ENCODE results near the gene ANKRD44.
A peak's percentile ranks its signal among the peaks of the same experiment; 100 is the strongest.

The ANKRD44 gene

GRCh38 chr2:196987649-196988364 is 322.8 kb downstream of the ANKRD44 start:
- no peak for DNase-seq (ENCODE audit: low spot score)
- H3K27ac ChIP-seq (ENCODE audit: poor library complexity, severe bottlenecking): peak overlapping the region; percentile 74
- no peaks in the 10 kb centered on the region for H3K36me3 ChIP-seq (ENCODE audit: low read depth)
- no peak overlapping the region for H3K4me3 ChIP-seq (ENCODE audit: severe bottlenecking)
- no peaks in the 10 kb centered on the region for H3K27me3 ChIP-seq (ENCODE audit: insufficient read depth, poor library complexity, severe bottlenecking)
- peak; percentile 100 for ATAC-seq (ENCODE audit: low read depth)
- H3K4me1 ChIP-seq (ENCODE audit: insufficient read depth, poor library complexity, severe bottlenecking): peaks cover 14% of the 10 kb centered on the region
- no peaks in the 10 kb centered on the region for H3K9me3 ChIP-seq (ENCODE audit: severe bottlenecking)
- TF ChIP-seq CTCF (IDR thresholded peaks at IDR 0.05; ENCODE audit: poor library complexity, severe bottlenecking): no peak

GRCh38 chr2:196987298-196987648 is 323.3 kb downstream of the ANKRD44 start:
- no peak overlapping the region for H3K4me3 ChIP-seq (ENCODE audit: severe bottlenecking)
- ATAC-seq (ENCODE audit: low read depth) (no peak), DNase-seq (ENCODE audit: low spot score) (no peak)
- no peaks in the 10 kb centered on the region for H3K9me3 ChIP-seq (ENCODE audit: severe bottlenecking)
- peak overlapping the region; percentile 74 for H3K27ac ChIP-seq (ENCODE audit: poor library complexity, severe bottlenecking)
- no peak for TF ChIP-seq CTCF (IDR thresholded peaks at IDR 0.05; ENCODE audit: poor library complexity, severe bottlenecking)
- H3K27me3 ChIP-seq (ENCODE audit: insufficient read depth, poor library complexity, severe bottlenecking): no peaks in the 10 kb centered on the region
- peaks cover 14% of the 10 kb centered on the region for H3K4me1 ChIP-seq (ENCODE audit: insufficient read depth, poor library complexity, severe bottlenecking)
- no peaks in the 10 kb centered on the region for H3K36me3 ChIP-seq (ENCODE audit: low read depth)

- DNase-seq (ENCODE audit: low spot score): no peak
- Histone ChIP-seq H3K27me3 (ENCODE audit: insufficient read depth, poor library complexity, severe bottlenecking) (no peaks in the 10 kb centered on the region), H3K9me3 (ENCODE audit: severe bottlenecking) (no peaks in the 10 kb centered on the region), H3K4me1 (ENCODE audit: insufficient read depth, poor library complexity, severe bottlenecking) (peaks cover 14% of the 10 kb centered on the region), H3K27ac (ENCODE audit: poor library complexity, severe bottlenecking) (no peak overlapping the region), H3K36me3 (ENCODE audit: low read depth) (no peaks in the 10 kb centered on the region), H3K4me3 (ENCODE audit: severe bottlenecking) (no peak overlapping the region)
- ATAC-seq (ENCODE audit: low read depth): no peak
- TF ChIP-seq CTCF (IDR thresholded peaks at IDR 0.05; ENCODE audit: poor library complexity, severe bottlenecking): no peak
Observed at GRCh38 chr2:196985511-196986183, 324.9 kb downstream of the ANKRD44 start.

- Histone ChIP-seq H3K4me3 (ENCODE audit: severe bottlenecking) (no peak overlapping the region), H3K4me1 (ENCODE audit: insufficient read depth, poor library complexity, severe bottlenecking) (peaks cover 14% of the 10 kb centered on the region), H3K27me3 (ENCODE audit: insufficient read depth, poor library complexity, severe bottlenecking) (no peaks in the 10 kb centered on the region), H3K27ac (ENCODE audit: poor library complexity, severe bottlenecking) (no peak overlapping the region), H3K36me3 (ENCODE audit: low read depth) (no peaks in the 10 kb centered on the region), H3K9me3 (ENCODE audit: severe bottlenecking) (no peaks in the 10 kb centered on the region)
- DNase-seq (ENCODE audit: low spot score) (no peak), ATAC-seq (ENCODE audit: low read depth) (no peak)
- TF ChIP-seq CTCF (IDR thresholded peaks at IDR 0.05; ENCODE audit: poor library complexity, severe bottlenecking): no peak
Observed at GRCh38 chr2:196984903-196985302, 325.7 kb downstream of the ANKRD44 start.

GRCh38 chr2:196983934-196984333 is 326.6 kb downstream of the ANKRD44 start:
- no peak for DNase-seq (ENCODE audit: low spot score)

More at GRCh38 chr2:196983934-196984333, 326.6 kb downstream of the ANKRD44 start:
- H3K9me3 ChIP-seq (ENCODE audit: severe bottlenecking): no peaks in the 10 kb centered on the region
- H3K36me3 ChIP-seq (ENCODE audit: low read depth): no peaks in the 10 kb centered on the region
- no peak overlapping the region for H3K27ac ChIP-seq (ENCODE audit: poor library complexity, severe bottlenecking)
- H3K4me3 ChIP-seq (ENCODE audit: severe bottlenecking): no peak overlapping the region
- no peak for TF ChIP-seq CTCF (IDR thresholded peaks at IDR 0.05; ENCODE audit: poor library complexity, severe bottlenecking)
- no peak for ATAC-seq (ENCODE audit: low read depth)
- no peaks in the 10 kb centered on the region for H3K27me3 ChIP-seq (ENCODE audit: insufficient read depth, poor library complexity, severe bottlenecking)
- H3K4me1 ChIP-seq (ENCODE audit: insufficient read depth, poor library complexity, severe bottlenecking): peaks cover 14% of the 10 kb centered on the region
